Activated CD8-positive, alpha-beta memory T cell treated with anti-CD3 and anti-CD28 coated beads, Interleukin-2, amount 10 ng/mL, durations not matched to agents 7 days and 5 days (primary cell): ENCODE results near the gene TANC1. TPM values are rescaled to one million over a fixed set of nuclear protein-coding genes. Genes with fewer than 3 reads are reported as not detected.

Source experiments
- ATAC-seq: fragments of 150-1000 bp; cut with Tn5 transposase; one replicate; pipeline ENCODE4 v1.10.0; 2021; ENCODE audit warnings: moderate library complexity
- CTCF ChIA-PET: fragments of 350-600 bp; sonication (Branson Sonifier 250); formaldehyde crosslinking; loops from one replicate; lab custom pipeline; 2021; ENCODE audit warnings: antibody characterized with exemption; lab: Charles Lee
- DNase-seq: peaks from one replicate; pipeline ENCODE4 v3.0.0-alpha.2; 2020
- H3K27ac Mint-ChIP-seq: one replicate; pipeline ENCODE4 v1.8.0; 2021; ENCODE audit warnings: mild to moderate bottlenecking, mixed read lengths
- H3K27me3 Mint-ChIP-seq: one replicate; pipeline ENCODE4 v1.8.0; 2021; ENCODE audit warnings: mixed read lengths
- H3K36me3 Mint-ChIP-seq: one replicate; pipeline ENCODE4 v1.8.0; 2021; ENCODE audit warnings: mild to moderate bottlenecking, mixed read lengths
- H3K4me1 Mint-ChIP-seq: one replicate; pipeline ENCODE4 v1.8.0; 2021; ENCODE audit warnings: mixed read lengths
- H3K4me3 Mint-ChIP-seq: one replicate; pipeline ENCODE4 v1.8.0; 2021; ENCODE audit warnings: mild to moderate bottlenecking, moderate library complexity, mixed read lengths
- H3K9me3 Mint-ChIP-seq: one replicate; pipeline ENCODE4 v1.8.0; 2022; ENCODE audit warnings: low read depth, mixed read lengths
- total RNA-seq, 2 experiments: library from RNA; stranded (reverse); gene quantifications; one replicate each; pipeline ENCODE4 v1.2.3, GENCODE V29; 2021

The TANC1 gene
- total RNA-seq, 2 experiments from 2014 or later: 0.16 to 0.20 TPM

- no peak overlapping the region for H3K4me3 Mint-ChIP-seq
- no peak overlapping the region for H3K27ac Mint-ChIP-seq
- H3K36me3 Mint-ChIP-seq: no peaks in the 10 kb centered on the region
- CTCF ChIA-PET: no interaction called here
- no peak for DNase-seq
- peaks cover 16% of the 10 kb centered on the region for H3K27me3 Mint-ChIP-seq
- no peaks in the 10 kb centered on the region for H3K4me1 Mint-ChIP-seq
- H3K9me3 Mint-ChIP-seq: no peaks in the 10 kb centered on the region
- no peak for ATAC-seq
These were observed 139.9 kb downstream of the TANC1 start for GRCh38 chr2:159108181-159108893.

- Mint-ChIP-seq H3K4me1 (no peaks in the 10 kb centered on the region), H3K9me3 (no peaks in the 10 kb centered on the region)
- CTCF ChIA-PET: no interaction called here
These were observed 141.1 kb downstream of the TANC1 start for GRCh38 chr2:159109517-159109916.

DNA sequence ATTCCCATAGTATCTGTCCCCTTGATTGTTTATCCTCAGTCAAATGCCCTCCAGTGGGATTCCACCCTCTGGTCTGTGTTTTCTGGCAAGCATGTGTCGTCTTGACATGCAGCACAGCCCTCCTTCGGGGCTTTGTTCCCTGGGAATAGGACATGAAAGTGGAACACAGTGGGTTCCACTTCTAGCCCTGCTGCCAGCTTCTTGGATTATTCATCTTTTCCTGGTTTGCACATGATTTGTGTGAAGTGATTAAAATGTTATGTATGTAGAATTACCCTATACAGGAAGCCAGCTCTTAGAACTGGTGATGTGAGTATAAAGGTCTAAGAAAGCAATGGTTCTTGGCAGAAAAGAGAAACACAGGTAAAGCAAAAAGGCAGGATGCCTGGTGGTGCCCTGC lies 142.3 kb downstream of the TANC1 start:
- CTCF ChIA-PET: no interaction called here
- no peak overlapping the region for H3K4me3 Mint-ChIP-seq
- H3K27me3 Mint-ChIP-seq: peaks cover 26% of the 10 kb centered on the region
- no peak overlapping the region for H3K27ac Mint-ChIP-seq
- ATAC-seq: no peak
- no peaks in the 10 kb centered on the region for H3K9me3 Mint-ChIP-seq
- no peaks in the 10 kb centered on the region for H3K36me3 Mint-ChIP-seq
- H3K4me1 Mint-ChIP-seq: no peaks in the 10 kb centered on the region
- DNase-seq: no peak

More at GRCh38 chr2:159109517-159109916, 141.1 kb downstream of the TANC1 start:
- ATAC-seq: no peak
- no peak for DNase-seq
- H3K36me3 Mint-ChIP-seq: no peaks in the 10 kb centered on the region
- H3K27ac Mint-ChIP-seq: no peak overlapping the region
- no peak overlapping the region for H3K4me3 Mint-ChIP-seq
- peaks cover 19% of the 10 kb centered on the region for H3K27me3 Mint-ChIP-seq

DNA sequence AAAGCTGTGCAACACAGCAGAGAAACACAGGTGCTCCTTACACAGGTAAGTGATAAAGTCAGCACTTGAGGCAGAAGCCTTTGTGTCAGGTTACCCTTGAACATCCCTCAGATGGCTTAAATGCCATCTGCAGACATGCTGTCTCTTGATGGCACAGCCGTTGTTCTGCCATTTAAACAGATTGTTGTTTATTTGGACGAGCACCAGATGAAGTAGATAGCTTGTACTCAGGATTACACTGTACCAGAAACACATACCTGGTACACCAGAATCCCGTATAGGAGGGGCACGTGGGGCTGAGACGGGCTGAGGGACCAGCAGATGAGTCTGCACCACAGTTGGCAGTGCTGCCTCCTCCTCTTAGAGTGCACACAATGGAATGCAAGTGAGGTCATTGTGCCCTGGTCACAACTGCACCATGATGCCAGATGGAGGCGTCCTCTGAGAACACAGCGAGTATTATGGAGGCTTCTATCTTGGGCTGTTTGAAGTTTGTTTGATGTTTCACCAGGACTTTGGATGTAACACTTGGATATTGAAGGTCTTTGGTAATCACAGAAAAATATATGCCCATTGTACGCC lies 143.0 kb downstream of the TANC1 start:
- Mint-ChIP-seq H3K36me3 (no peaks in the 10 kb centered on the region), H3K27me3 (peaks cover 28% of the 10 kb centered on the region), H3K4me1 (no peaks in the 10 kb centered on the region), H3K27ac (no peak overlapping the region), H3K4me3 (no peak overlapping the region), H3K9me3 (no peaks in the 10 kb centered on the region)
- CTCF ChIA-PET: no interaction called here
- DNase-seq (no peak), ATAC-seq (no peak)

- no peak overlapping the region for H3K27ac Mint-ChIP-seq
- no peaks in the 10 kb centered on the region for H3K36me3 Mint-ChIP-seq
- no peak overlapping the region for H3K4me3 Mint-ChIP-seq
- H3K27me3 Mint-ChIP-seq: peaks cover 16% of the 10 kb centered on the region
- H3K4me1 Mint-ChIP-seq: no peaks in the 10 kb centered on the region
- no peak for ATAC-seq
- no peaks in the 10 kb centered on the region for H3K9me3 Mint-ChIP-seq
- CTCF ChIA-PET: no interaction called here
- DNase-seq: no peak
These were observed 146.4 kb downstream of the TANC1 start for GRCh38 chr2:159114835-159115234.

DNA sequence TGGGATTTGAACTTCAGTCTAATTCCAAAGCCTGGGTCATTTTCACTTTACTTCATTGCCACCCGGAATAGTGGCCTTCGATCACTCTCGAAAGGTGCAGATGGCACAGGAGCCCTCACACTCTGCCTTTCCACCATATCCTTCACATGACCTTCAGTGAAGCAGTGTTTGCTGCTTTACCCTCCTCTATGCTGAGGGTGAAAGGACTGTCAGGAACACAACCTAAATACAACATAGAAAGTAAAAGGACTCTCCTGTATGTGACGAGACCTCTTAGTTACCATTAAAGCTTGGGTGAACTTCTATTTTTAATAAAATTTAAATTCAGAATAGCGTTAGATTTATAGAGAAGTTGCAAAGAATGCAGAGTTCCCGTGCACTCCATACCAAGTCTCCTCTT lies 148.5 kb downstream of the TANC1 start:
- CTCF ChIA-PET: interaction anchor here (1.0 kb wide), 1 partner anchor 48 kb away, joined by 3 read pairs; no protein-coding TSS in a partner anchor

DNA sequence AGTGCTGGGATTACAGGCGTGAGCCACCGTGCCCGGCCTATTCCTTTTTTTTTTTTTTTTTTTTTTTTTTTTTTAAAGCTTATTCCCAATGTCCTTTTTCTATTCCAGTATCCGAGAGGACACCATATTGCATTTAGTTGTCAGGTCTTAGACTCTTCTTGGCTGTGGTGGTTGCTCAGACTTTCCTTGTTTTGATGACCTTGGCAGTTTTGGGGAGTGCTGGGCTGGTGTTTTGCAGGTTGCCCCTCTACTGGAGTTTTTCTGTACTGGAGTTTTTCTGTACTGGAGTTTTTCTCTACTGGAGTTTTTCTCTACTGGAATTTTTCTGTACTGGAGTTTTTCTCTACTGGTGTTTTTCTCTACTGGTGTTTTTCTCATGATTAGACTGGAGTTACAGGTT lies 149.2 kb downstream of the TANC1 start:
- Mint-ChIP-seq H3K27me3 (peaks cover 16% of the 10 kb centered on the region), H3K4me1 (no peaks in the 10 kb centered on the region), H3K4me3 (no peak overlapping the region), H3K36me3 (no peaks in the 10 kb centered on the region), H3K9me3 (no peaks in the 10 kb centered on the region), H3K27ac (no peak overlapping the region)
- ATAC-seq (no peak), DNase-seq (no peak)
- CTCF ChIA-PET: interaction anchor here (0.6 kb wide), 1 partner anchor 44 kb away, joined by 3 read pairs; no protein-coding TSS in a partner anchor

More for the DNA sequence above, 148.5 kb downstream of the TANC1 start:
- ATAC-seq: no peak
- Mint-ChIP-seq H3K36me3 (no peaks in the 10 kb centered on the region), H3K27ac (no peak overlapping the region), H3K4me3 (no peak overlapping the region), H3K27me3 (peaks cover 16% of the 10 kb centered on the region), H3K9me3 (no peaks in the 10 kb centered on the region), H3K4me1 (no peaks in the 10 kb centered on the region)
- no peak for DNase-seq

GRCh38 chr2:159118115-159118858 lies 149.8 kb downstream of the TANC1 start:
- CTCF ChIA-PET: interaction anchor here (0.6 to 2.1 kb wide), 19 partner anchors 9 to 1816 kb away, joined by 3 to 16 read pairs (median 3); no protein-coding TSS in a partner anchor
- H3K4me3 Mint-ChIP-seq: no peak overlapping the region

DNA sequence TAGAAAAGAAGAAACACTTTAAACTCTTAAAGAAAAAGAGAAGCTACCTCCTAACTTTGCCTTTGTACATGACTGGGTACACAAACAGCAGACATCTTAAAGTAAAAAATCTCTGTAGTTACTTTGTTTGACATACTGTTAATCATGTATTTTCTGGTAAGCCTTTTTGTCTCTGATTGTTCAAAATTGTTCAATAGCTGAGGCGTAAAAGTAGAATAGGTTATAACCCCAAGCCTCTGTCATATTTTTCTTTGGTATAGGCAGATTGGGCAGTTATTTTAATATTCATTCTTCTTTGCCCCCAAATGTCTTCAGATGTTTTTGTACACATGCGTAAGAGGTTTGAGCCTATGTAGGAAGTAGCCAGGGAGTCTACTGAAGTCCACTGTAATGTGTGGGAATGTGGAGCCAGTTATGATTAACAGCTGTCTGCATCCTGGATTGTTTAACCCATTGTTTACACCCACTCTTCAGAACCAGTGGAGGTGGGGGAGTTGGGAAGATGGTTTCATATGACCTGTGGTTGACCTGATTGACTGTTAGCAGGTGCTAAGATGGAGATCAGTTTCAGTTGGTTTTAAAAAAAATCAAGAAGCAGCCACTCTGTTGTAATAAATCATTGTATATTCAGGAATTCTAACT lies 150.5 kb downstream of the TANC1 start:
- H3K36me3 Mint-ChIP-seq: no peaks in the 10 kb centered on the region
- H3K4me1 Mint-ChIP-seq: no peaks in the 10 kb centered on the region
- no peaks in the 10 kb centered on the region for H3K9me3 Mint-ChIP-seq
- no peak overlapping the region for H3K4me3 Mint-ChIP-seq
- no peak overlapping the region for H3K27ac Mint-ChIP-seq
- DNase-seq (no peak), ATAC-seq (no peak)
- CTCF ChIA-PET: interaction anchor here (0.6 to 2.1 kb wide), 18 partner anchors 9 to 1817 kb away, joined by 3 to 16 read pairs (median 4); no protein-coding TSS in a partner anchor
- H3K27me3 Mint-ChIP-seq: peaks cover 9% of the 10 kb centered on the region

More at GRCh38 chr2:159118115-159118858, 149.8 kb downstream of the TANC1 start:
- Mint-ChIP-seq H3K27ac (no peak overlapping the region), H3K27me3 (peaks cover 12% of the 10 kb centered on the region), H3K4me1 (no peaks in the 10 kb centered on the region), H3K36me3 (no peaks in the 10 kb centered on the region), H3K9me3 (no peaks in the 10 kb centered on the region)
- ATAC-seq (peak; percentile 91), DNase-seq (peak; percentile 82)

DNA sequence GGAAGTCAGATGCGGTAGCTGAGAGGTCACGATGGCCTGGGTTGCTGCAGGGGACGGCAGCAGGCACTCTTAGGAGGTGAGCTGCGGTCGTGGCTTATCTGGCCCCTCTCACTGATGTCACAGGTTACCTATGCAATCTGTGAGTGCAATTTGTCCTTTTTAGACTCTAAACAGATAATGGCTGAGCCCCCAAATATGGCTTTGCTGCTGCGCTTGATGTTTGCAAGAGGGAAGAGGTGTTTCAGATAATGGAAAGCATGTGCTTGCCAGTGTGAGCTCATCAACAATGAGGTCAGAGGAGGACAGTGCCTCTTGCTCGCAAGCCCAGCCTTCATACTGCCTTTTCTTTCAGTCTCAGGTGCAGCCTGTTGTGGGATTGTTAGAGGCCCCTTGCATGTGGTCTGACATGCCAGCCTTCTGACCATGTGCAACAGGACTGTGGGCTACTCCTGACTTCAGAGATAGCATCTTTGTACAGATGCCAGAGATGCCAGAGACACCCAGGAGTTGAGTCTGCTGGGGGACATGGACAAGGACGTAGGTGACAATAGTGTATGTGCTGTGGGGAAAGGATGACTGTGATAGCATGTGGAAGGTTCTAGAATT lies 151.3 kb downstream of the TANC1 start:
- DNase-seq (no peak), ATAC-seq (no peak)
- Mint-ChIP-seq H3K27ac (no peak overlapping the region), H3K4me3 (no peak overlapping the region), H3K27me3 (peaks cover 7% of the 10 kb centered on the region), H3K4me1 (peaks cover 6% of the 10 kb centered on the region), H3K9me3 (no peaks in the 10 kb centered on the region), H3K36me3 (no peaks in the 10 kb centered on the region)
- CTCF ChIA-PET: interaction anchor here (0.9 to 2.1 kb wide), 8 partner anchors 23 to 1817 kb away, joined by 3 to 16 read pairs (median 4); no protein-coding TSS in a partner anchor

DNA sequence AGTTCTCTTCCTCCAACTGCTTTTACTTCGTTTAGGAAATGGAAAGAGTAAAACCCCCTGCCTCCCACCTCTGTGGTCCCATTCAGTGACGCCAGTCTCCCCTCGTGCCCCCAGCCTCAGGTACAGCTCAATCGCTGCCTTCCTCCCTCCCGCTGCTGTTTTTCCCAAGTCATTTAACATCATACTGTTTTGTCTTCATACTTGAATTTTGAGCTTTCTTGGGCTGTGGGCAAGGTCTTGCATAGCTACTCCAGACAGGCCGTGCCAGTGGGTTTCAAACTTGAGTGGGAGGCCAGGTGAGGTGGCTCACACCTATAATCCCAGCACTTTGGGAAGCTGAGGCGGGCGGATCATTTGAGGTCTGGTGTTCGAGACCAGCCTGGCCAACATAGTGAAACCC lies 155.3 kb downstream of the TANC1 start:
- CTCF ChIA-PET: no interaction called here

DNA sequence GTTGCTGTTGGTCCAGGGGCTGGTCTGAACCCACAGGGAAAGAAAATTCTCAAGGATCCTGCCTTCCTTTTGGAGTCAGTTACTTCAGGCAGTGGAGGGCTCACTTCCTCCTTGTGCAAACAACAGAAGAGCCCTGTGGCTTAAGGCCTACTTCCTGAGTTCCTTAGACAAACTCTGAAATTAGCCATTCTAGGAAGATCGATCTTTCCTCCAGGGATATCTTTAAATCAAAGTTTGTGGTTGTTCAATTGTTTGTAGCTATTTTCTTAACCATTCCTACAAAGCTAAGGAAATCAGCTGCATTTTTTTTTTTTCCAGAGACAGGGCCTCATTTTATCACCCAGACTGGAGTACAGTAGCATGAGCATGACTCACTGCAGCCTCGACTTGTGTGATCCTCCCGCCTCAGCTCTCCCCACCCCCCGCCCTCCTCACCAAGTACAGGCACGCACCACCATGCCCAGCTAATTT lies 156.0 kb downstream of the TANC1 start:
- CTCF ChIA-PET: interaction anchor here (1.1 kb wide), 1 partner anchor 15 kb away, joined by 3 read pairs; no protein-coding TSS in a partner anchor
- H3K36me3 Mint-ChIP-seq: no peaks in the 10 kb centered on the region
- peaks cover 7% of the 10 kb centered on the region for H3K4me1 Mint-ChIP-seq
- no peaks in the 10 kb centered on the region for H3K27me3 Mint-ChIP-seq
- no peak for ATAC-seq
- H3K4me3 Mint-ChIP-seq: no peak overlapping the region
- no peak overlapping the region for H3K27ac Mint-ChIP-seq
- no peak for DNase-seq
- no peaks in the 10 kb centered on the region for H3K9me3 Mint-ChIP-seq

More for the DNA sequence above, 155.3 kb downstream of the TANC1 start:
- DNase-seq (no peak), ATAC-seq (no peak)
- no peaks in the 10 kb centered on the region for H3K27me3 Mint-ChIP-seq
- no peak overlapping the region for H3K4me3 Mint-ChIP-seq
- no peaks in the 10 kb centered on the region for H3K36me3 Mint-ChIP-seq
- peaks cover 6% of the 10 kb centered on the region for H3K4me1 Mint-ChIP-seq
- no peaks in the 10 kb centered on the region for H3K9me3 Mint-ChIP-seq
- no peak overlapping the region for H3K27ac Mint-ChIP-seq
